TTC549 (cell line): ENCODE measurements around the gene TTC28.
"Not testable (repeated sequence)": the region's sequence is repeated elsewhere in the genome, so short reads cannot be mapped to it uniquely, and the experiment has no call there.

Source experiments
- FAIRE-seq: peaks from 2 replicates; lab custom pipeline; 2012; peaks lifted over from hg19 to GRCh38; lab: Jason Lieb, UNC

Gene TTC28

GRCh38 chr22:28180804-28181731, 498.6 kb downstream of the TTC28 start:
- no peak for FAIRE-seq

- no peak for FAIRE-seq
Measured at GRCh38 chr22:28179392-28179791, 500.2 kb downstream of the TTC28 start.

GRCh38 chr22:28175730-28176492, 503.7 kb downstream of the TTC28 start:
- no peak for FAIRE-seq

- no peak for FAIRE-seq
Measured at GRCh38 chr22:28174509-28174908, 505.1 kb downstream of the TTC28 start.

- no peak for FAIRE-seq
Measured at GRCh38 chr22:28172892-28173670, 506.6 kb downstream of the TTC28 start.

- no peak for FAIRE-seq
Measured at GRCh38 chr22:28171712-28172111, 507.9 kb downstream of the TTC28 start.

GRCh38 chr22:28171115-28171514, 508.5 kb downstream of the TTC28 start:
- FAIRE-seq: no peak

- not testable (repeated sequence) for FAIRE-seq
Measured at GRCh38 chr22:28169314-28169713, 510.3 kb downstream of the TTC28 start.

- FAIRE-seq: no peak
Measured at GRCh38 chr22:28155808-28156207, 523.8 kb downstream of the TTC28 start.

GRCh38 chr22:28154861-28155260, 524.8 kb downstream of the TTC28 start:
- no peak for FAIRE-seq

- no peak for FAIRE-seq
Measured at GRCh38 chr22:28151151-28151816, 528.4 kb downstream of the TTC28 start.

- no peak for FAIRE-seq
Measured at GRCh38 chr22:28148816-28149465, 530.7 kb downstream of the TTC28 start.

GRCh38 chr22:28147401-28147800, 532.2 kb downstream of the TTC28 start:
- FAIRE-seq: no peak

- no peak for FAIRE-seq
Measured at GRCh38 chr22:28146401-28147314, 533.0 kb downstream of the TTC28 start.

- FAIRE-seq: no peak
Measured at GRCh38 chr22:28143961-28144745, 535.5 kb downstream of the TTC28 start.

GRCh38 chr22:28143241-28143865, 536.3 kb downstream of the TTC28 start:
- no peak for FAIRE-seq

GRCh38 chr22:28142361-28142961, 537.2 kb downstream of the TTC28 start:
- FAIRE-seq: no peak

GRCh38 chr22:28141614-28142013, 538.0 kb downstream of the TTC28 start:
- FAIRE-seq: no peak

- no peak for FAIRE-seq
Measured at GRCh38 chr22:28139961-28140360, 539.7 kb downstream of the TTC28 start.
